ENCODE data around the gene FAM149B1. TPM values are rescaled to one million over a fixed set of nuclear protein-coding genes. Genes with fewer than 3 reads are reported as not detected.

FAM149B1 gene
- total and polyA plus RNA-seq, 2 of the 13 experiments (the other 11 are each of a cell fraction or from before 2014, with no cell fraction given): 9.3 to 16.8 TPM

GRCh38 chr10:73252445-73253224 is 84.7 kb downstream of the FAM149B1 start, which contains the start of gene MRPS16 (continued):
- TF ChIP-seq, protein P1, sequence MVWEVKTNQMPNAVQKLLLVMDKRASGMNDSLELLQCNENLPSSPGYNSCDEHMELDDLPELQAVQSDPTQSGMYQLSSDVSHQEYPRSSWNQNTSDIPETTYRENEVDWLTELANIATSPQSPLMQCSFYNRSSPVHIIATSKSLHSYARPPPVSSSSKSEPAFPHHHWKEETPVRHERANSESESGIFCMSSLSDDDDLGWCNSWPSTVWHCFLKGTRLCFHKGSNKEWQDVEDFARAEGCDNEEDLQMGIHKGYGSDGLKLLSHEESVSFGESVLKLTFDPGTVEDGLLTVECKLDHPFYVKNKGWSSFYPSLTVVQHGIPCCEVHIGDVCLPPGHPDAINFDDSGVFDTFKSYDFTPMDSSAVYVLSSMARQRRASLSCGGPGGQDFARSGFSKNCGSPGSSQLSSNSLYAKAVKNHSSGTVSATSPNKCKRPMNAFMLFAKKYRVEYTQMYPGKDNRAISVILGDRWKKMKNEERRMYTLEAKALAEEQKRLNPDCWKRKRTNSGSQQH (CRISPR knock-in tag; IDR thresholded peaks at IDR 0.05; ENCODE audit: low read depth): peak; percentile 77; the same call in 1 of the 2 replicates
- TF ChIP-seq NONO (IDR thresholded peaks at IDR 0.05) (no peak), NONO (CRISPR knock-in tag; conservative IDR thresholded peaks at IDR 0.05) (peak; percentile 92), NFE2L1 (CRISPR knock-in tag; IDR thresholded peaks at IDR 0.05; ENCODE audit: borderline replicate concordance) (0 out of 2 replicates have a peak, but pooled peaks have one; percentile 45), ZMYM4 (CRISPR knock-in tag; IDR thresholded peaks at IDR 0.05) (peak; percentile 91), ZMYM2 (CRISPR knock-in tag; IDR thresholded peaks at IDR 0.05) (no peak; the same call in 1 of the 2 replicates), BCL6 (CRISPR knock-in tag; IDR thresholded peaks at IDR 0.05) (no peak; the same call in 1 of the 2 replicates), ZNF772 (CRISPR knock-in tag; IDR thresholded peaks at IDR 0.05) (peak; percentile 67; the same call in 1 of the 2 replicates), NFYB (CRISPR knock-in tag; IDR thresholded peaks at IDR 0.05) (no peak), ZNF331 (CRISPR knock-in tag; IDR thresholded peaks at IDR 0.05) (peak; percentile 86), ZBTB1 (CRISPR knock-in tag; IDR thresholded peaks at IDR 0.05; ENCODE audit: borderline replicate concordance) (no peak), HINFP (CRISPR knock-in tag; IDR thresholded peaks at IDR 0.05; ENCODE audit: low read depth) (peak; percentile 91), STAT5B (CRISPR knock-in tag; IDR thresholded peaks at IDR 0.05) (no peak), ZNF703 (CRISPR knock-in tag; IDR thresholded peaks at IDR 0.05; ENCODE audit: borderline replicate concordance) (no peak), ZNF749 (CRISPR knock-in tag; IDR thresholded peaks at IDR 0.05; ENCODE audit: borderline replicate concordance) (no peak), ZNF235 (CRISPR knock-in tag; IDR thresholded peaks at IDR 0.05; ENCODE audit: borderline replicate concordance) (no peak), ZNF251 (CRISPR knock-in tag; IDR thresholded peaks at IDR 0.05) (no peak), ZNF891 (CRISPR knock-in tag; IDR thresholded peaks at IDR 0.05) (0 out of 2 replicates have a peak, but pooled peaks have one; percentile 45), SSRP1 (CRISPR knock-in tag; IDR thresholded peaks at IDR 0.05) (no peak)
- TF ChIP-seq, protein P2, sequence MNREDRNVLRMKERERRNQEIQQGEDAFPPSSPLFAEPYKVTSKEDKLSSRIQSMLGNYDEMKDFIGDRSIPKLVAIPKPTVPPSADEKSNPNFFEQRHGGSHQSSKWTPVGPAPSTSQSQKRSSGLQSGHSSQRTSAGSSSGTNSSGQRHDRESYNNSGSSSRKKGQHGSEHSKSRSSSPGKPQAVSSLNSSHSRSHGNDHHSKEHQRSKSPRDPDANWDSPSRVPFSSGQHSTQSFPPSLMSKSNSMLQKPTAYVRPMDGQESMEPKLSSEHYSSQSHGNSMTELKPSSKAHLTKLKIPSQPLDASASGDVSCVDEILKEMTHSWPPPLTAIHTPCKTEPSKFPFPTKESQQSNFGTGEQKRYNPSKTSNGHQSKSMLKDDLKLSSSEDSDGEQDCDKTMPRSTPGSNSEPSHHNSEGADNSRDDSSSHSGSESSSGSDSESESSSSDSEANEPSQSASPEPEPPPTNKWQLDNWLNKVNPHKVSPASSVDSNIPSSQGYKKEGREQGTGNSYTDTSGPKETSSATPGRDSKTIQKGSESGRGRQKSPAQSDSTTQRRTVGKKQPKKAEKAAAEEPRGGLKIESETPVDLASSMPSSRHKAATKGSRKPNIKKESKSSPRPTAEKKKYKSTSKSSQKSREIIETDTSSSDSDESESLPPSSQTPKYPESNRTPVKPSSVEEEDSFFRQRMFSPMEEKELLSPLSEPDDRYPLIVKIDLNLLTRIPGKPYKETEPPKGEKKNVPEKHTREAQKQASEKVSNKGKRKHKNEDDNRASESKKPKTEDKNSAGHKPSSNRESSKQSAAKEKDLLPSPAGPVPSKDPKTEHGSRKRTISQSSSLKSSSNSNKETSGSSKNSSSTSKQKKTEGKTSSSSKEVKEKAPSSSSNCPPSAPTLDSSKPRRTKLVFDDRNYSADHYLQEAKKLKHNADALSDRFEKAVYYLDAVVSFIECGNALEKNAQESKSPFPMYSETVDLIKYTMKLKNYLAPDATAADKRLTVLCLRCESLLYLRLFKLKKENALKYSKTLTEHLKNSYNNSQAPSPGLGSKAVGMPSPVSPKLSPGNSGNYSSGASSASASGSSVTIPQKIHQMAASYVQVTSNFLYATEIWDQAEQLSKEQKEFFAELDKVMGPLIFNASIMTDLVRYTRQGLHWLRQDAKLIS (CRISPR knock-in tag; IDR thresholded peaks at IDR 0.05): 0 out of 2 replicates have a peak, but pooled peaks have one; percentile 5
- TF ChIP-seq, protein P3, sequence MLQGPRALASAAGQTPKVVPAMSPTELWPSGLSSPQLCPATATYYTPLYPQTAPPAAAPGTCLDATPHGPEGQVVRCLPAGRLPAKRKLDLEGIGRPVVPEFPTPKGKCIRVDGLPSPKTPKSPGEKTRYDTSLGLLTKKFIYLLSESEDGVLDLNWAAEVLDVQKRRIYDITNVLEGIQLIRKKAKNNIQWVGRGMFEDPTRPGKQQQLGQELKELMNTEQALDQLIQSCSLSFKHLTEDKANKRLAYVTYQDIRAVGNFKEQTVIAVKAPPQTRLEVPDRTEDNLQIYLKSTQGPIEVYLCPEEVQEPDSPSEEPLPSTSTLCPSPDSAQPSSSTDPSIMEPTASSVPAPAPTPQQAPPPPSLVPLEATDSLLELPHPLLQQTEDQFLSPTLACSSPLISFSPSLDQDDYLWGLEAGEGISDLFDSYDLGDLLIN (CRISPR knock-in tag; IDR thresholded peaks at IDR 0.05; ENCODE audit: borderline replicate concordance): no peak

All from HepG2 (cell line).